Muscle layer of duodenum (tissue), 2 donors: ENCODE data around the gene B3GALNT1.
"Not testable (repeated sequence)": the region's sequence is repeated elsewhere in the genome, so short reads cannot be mapped to it uniquely, and the experiment has no call there.

Experiments used
- H3K27ac ChIP-seq: one replicate; pipeline ENCODE4 v1.7.0; 2013; ENCODE audit warnings: mild to moderate bottlenecking, low read length
- H3K27me3 ChIP-seq: one replicate; pipeline ENCODE4 v1.7.0; 2013; ENCODE audit warnings: low read depth, mild to moderate bottlenecking, control low read depth, low read length
- H3K36me3 ChIP-seq, 2 donors: one replicate each; pipeline ENCODE4 v1.7.0; 2013; ENCODE audit warnings: low read length in 2 of 2, control low read depth in 1 of 2, mild to moderate bottlenecking in 1 of 2; ENCODE audit not compliant: insufficient read depth in 2 of 2, control insufficient read depth in 1 of 2
- H3K4me1 ChIP-seq, 2 donors: one replicate each; pipeline ENCODE4 v1.7.0; 2013; ENCODE audit warnings: low read length in 2 of 2, mild to moderate bottlenecking in 2 of 2, control low read depth in 1 of 2, moderate library complexity in 1 of 2; ENCODE audit not compliant: insufficient read depth in 2 of 2, control insufficient read depth in 1 of 2
- H3K4me3 ChIP-seq, 2 donors: one replicate each; pipeline ENCODE4 v1.7.0; 2013; ENCODE audit warnings: low read length in 2 of 2, low read depth in 1 of 2, mild to moderate bottlenecking in 1 of 2
- H3K9me3 ChIP-seq, 2 donors: one replicate each; pipeline ENCODE4 v1.7.0; 2013; ENCODE audit warnings: low read length in 2 of 2, control low read depth in 1 of 2, mild to moderate bottlenecking in 1 of 2; ENCODE audit not compliant: control insufficient read depth in 1 of 2
- donor health status: healthy.

B3GALNT1 gene

GRCh38 chr3:161049683-161050248 lies 55.4 kb downstream of the B3GALNT1 start:
- H3K27ac ChIP-seq, result no peak overlapping the region
- H3K9me3 ChIP-seq, result no peaks in the 10 kb centered on the region
- no peaks in the 10 kb centered on the region for H3K4me1 ChIP-seq
- H3K27me3 ChIP-seq, result no peaks in the 10 kb centered on the region
- no peaks in the 10 kb centered on the region for H3K36me3 ChIP-seq
- no peak overlapping the region for H3K4me3 ChIP-seq

DNA sequence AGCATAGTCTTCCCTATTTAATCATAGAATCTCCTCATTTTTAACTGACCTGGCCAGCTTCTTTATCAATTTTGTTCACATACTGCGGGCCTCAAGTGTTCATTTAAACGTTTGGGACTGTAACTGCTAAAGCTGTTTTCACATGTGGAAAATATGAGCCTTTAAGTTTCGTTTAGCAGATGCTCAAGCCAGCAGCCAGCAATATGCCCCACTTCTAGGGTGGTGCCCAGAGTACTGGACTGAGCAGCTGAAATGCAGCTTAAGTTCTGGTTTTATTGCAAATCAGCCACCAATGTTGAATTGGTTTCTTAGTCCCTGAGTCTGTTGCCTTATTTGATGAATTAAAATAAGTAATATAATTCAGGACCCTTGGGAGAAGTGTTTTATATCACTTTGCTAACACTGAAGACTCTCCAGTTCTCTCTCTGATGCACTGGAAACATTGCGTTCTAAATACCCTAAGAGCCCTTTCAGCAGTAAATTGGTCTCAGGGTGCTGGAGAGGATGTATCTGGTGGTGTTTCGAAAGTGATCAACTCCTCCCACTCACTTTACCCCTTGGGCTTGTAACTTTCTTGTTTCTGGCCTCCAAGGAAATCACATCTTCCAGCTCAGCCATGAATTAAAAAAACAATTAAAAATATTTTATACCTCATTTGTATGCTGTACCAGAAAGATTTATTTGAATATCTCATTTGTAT lies 61.7 kb downstream of the B3GALNT1 start:
- Histone ChIP-seq H3K27ac (no peak overlapping the region), H3K4me3 (no peak overlapping the region), H3K9me3 (no peaks in the 10 kb centered on the region), H3K36me3 (no peaks in the 10 kb centered on the region), H3K4me1 (no peaks in the 10 kb centered on the region), H3K27me3 (no peaks in the 10 kb centered on the region)

DNA sequence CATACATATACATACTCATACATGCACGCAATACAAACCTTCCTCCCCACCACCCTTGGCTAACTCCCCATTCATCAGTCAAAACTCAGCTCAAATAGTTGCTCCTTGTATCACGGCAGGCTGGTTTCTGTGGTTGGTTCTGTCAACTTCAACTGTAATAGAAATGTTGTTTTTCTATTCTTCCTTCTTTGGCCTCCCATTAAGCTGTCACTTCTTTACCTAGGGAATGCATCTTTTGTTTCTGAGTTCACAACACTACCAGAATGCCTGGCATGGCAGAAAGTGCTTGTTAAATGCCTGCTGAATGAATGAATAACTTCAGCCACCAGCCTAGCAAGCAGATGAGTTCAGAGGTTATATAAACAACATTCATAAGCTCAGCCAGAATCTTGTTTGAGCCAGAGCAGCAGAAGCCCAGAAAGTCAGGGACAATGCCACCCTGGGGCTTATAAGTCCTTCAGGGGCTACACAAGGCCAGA lies 63.1 kb downstream of the B3GALNT1 start:
- Histone ChIP-seq H3K9me3 (no peaks in the 10 kb centered on the region), H3K4me3 (no peak overlapping the region), H3K27me3 (no peaks in the 10 kb centered on the region), H3K4me1 (no peaks in the 10 kb centered on the region), H3K27ac (no peak overlapping the region), H3K36me3 (no peaks in the 10 kb centered on the region)

DNA sequence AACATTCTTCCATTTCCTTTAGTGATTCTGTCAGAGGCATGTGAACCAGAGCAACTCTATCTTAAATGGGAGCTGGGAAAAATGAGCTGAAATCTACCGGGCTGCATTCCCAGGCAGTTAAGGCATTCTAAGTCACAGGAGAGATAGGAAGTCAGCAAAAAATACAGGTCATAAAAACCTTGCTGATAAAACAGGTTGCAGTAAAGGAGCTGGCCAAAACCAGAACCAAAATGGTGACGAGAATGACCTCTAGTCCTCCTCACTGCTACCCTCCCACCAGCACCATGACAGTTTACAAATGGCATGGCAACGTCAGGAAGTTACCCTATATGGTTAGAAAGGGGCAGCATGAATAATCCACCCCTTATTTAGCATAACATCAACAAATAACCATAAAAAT lies 66.4 kb downstream of the B3GALNT1 start:
- no peaks in the 10 kb centered on the region for H3K4me1 ChIP-seq
- H3K27me3 ChIP-seq, result no peaks in the 10 kb centered on the region
- H3K27ac ChIP-seq, result no peak overlapping the region
- no peaks in the 10 kb centered on the region for H3K9me3 ChIP-seq
- no peak overlapping the region for H3K4me3 ChIP-seq
- no peaks in the 10 kb centered on the region for H3K36me3 ChIP-seq

DNA sequence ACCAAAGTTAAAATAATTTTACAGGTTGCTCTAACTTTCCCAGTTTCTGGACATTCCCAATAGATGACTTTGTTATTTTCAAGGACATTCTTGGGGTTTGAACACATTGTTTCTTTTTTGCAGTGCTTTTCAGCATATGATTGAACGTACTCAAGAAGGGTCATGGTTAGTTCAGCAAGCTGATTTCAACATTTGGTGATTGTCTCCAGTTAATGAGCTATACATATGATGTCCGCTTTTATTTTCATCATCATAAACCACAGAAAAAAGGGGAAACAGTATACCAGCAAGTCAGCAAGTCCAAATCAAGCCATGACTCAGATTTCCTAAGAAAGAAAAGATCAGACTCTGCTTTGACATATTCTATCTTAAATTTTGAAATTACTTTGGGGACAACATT lies 69.4 kb downstream of the B3GALNT1 start:
- H3K9me3 ChIP-seq, result peaks cover 0 to 3% of the 10 kb centered on the region in 2 donors
- H3K36me3 ChIP-seq, result no peaks in the 10 kb centered on the region
- no peaks in the 10 kb centered on the region for H3K27me3 ChIP-seq
- no peak overlapping the region for H3K27ac ChIP-seq
- H3K4me1 ChIP-seq, result no peaks in the 10 kb centered on the region
- H3K4me3 ChIP-seq, result no peak overlapping the region

GRCh38 chr3:161034913-161035550 lies 70.1 kb downstream of the B3GALNT1 start:
- H3K27me3 ChIP-seq, H3K4me3 ChIP-seq, H3K4me1 ChIP-seq, H3K36me3 ChIP-seq, H3K27ac ChIP-seq, H3K9me3 ChIP-seq: not testable (repeated sequence)
